Sigmoid colon (tissue), 4 donors: ENCODE results near the gene ST6GALNAC4.

Experiments used
- CTCF ChIP-seq, 4 experiments: fragments of 450-650 bp in 3 of 4; fragments of 200-600 bp in 1 of 4; IDR thresholded peaks; one replicate each; pipeline ENCODE4 v1.5.1; 2016 to 2019; ENCODE audit warnings: antibody characterized with exemption in 4 of 4, mild to moderate bottlenecking in 3 of 4, moderate library complexity in 2 of 4
- EP300 ChIP-seq, 4 donors: sonication (generic); formaldehyde crosslinking; IDR thresholded peaks; one replicate each; pipeline ENCODE4 v1.6.1; 2017; ENCODE audit warnings: antibody characterized with exemption in 4 of 4
- POLR2A ChIP-seq, 2 donors: fragments of 450-650 bp; IDR thresholded peaks; one replicate each; pipeline ENCODE4 v1.6.1; 2016; ENCODE audit warnings: antibody characterized with exemption in 2 of 2, mild to moderate bottlenecking in 2 of 2, moderate library complexity in 2 of 2
- POLR2AphosphoS5 ChIP-seq, 4 donors: sonication (generic); formaldehyde crosslinking; IDR thresholded peaks; one replicate each; pipeline ENCODE4 v1.6.1; 2017; ENCODE audit warnings: antibody characterized with exemption in 4 of 4

- TF ChIP-seq CTCF (IDR thresholded peaks at IDR 0.05) = no peak
- TF ChIP-seq EP300 (IDR thresholded peaks at IDR 0.05) = no peak
- TF ChIP-seq POLR2A (IDR thresholded peaks at IDR 0.05) = no peak
- no peak for TF ChIP-seq POLR2AphosphoS5 (IDR thresholded peaks at IDR 0.05)
Measured at GRCh38 chr9:127896395-127897192, 20.2 kb downstream of the ST6GALNAC4 start.
